ENCODE data around the gene CDHR3.

- TF ChIP-seq CTCF (conservative IDR thresholded peaks at IDR 0.05 in 1 of 2, IDR thresholded peaks at IDR 0.05 in 1 of 2; ENCODE audit: extremely low read depth in 1 of 2, insufficient read depth in 1 of 2, low read depth in 1 of 2, low read length in 2 of 2) (no peak), EZH2 (IDR thresholded peaks at IDR 0.05; ENCODE audit: borderline replicate concordance, low read length) (no peak)
These were observed 27.8 kb upstream of the CDHR3 start for GRCh38 chr7:105935250-105935649.

Measured in mammary epithelial cell (primary cell).